Aorta (tissue), 5 donors: ENCODE measurements around the gene HLA-DPB1. TPM values are rescaled to one million over a fixed set of nuclear protein-coding genes. Genes with fewer than 3 reads are reported as not detected.
"Not testable (repeated sequence)": the region's sequence is repeated elsewhere in the genome, so short reads cannot be mapped to it uniquely, and the experiment has no call there.

Experiments
- ATAC-seq: fragments of 200-7000 bp; cut with Tn5 transposase; one replicate; pipeline ENCODE4 v1.9.1; 2022; ENCODE audit warnings: moderate library complexity; ENCODE audit not compliant: low FRiP score
- DNase-seq, 2 donors: peaks; one replicate each; pipeline ENCODE4 v3.0.0-alpha.2; 2020
- H3K27ac ChIP-seq, 2 donors: one replicate each; pipeline ENCODE4 v1.5.1; 2013; ENCODE audit warnings: low read length in 2 of 2, mild to moderate bottlenecking in 2 of 2, moderate library complexity in 2 of 2, control low read depth in 1 of 2, inconsistent platforms in 1 of 2, low read depth in 1 of 2
- H3K27me3 ChIP-seq, 2 donors: one replicate each; pipeline ENCODE4 v1.6.1; 2013; ENCODE audit warnings: control low read depth in 1 of 2, low read length in 1 of 2, mild to moderate bottlenecking in 1 of 2, moderate library complexity in 1 of 2; ENCODE audit not compliant: insufficient read depth in 2 of 2, control insufficient read depth in 1 of 2
- H3K36me3 ChIP-seq, 2 donors: one replicate each; pipeline ENCODE4 v1.6.1; 2013; ENCODE audit warnings: control low read depth in 1 of 2, low read length in 1 of 2, mild to moderate bottlenecking in 1 of 2; ENCODE audit not compliant: insufficient read depth in 2 of 2, control insufficient read depth in 1 of 2
- H3K4me1 ChIP-seq, 2 donors: one replicate each; pipeline ENCODE4 v1.6.1; 2013; ENCODE audit warnings: low read length in 2 of 2, control low read depth in 1 of 2, mild to moderate bottlenecking in 1 of 2, moderate library complexity in 1 of 2; ENCODE audit not compliant: insufficient read depth in 2 of 2, control insufficient read depth in 1 of 2
- H3K4me3 ChIP-seq, 2 donors: one replicate each; pipeline ENCODE4 v1.5.1; 2013; ENCODE audit warnings: low read length in 2 of 2, control low read depth in 1 of 2, mild to moderate bottlenecking in 1 of 2
- H3K9me3 ChIP-seq: one replicate; pipeline ENCODE4 v1.6.1; 2013; ENCODE audit warnings: mild to moderate bottlenecking, low read length; ENCODE audit not compliant: control insufficient read depth
- WGBS, 2 donors: extraction: QIAGEN DNeasy Blood & Tissue Kit; methylation state at CpG; one replicate each; pipeline ENCODE4 v1.1.7; 2013; 5-methylcytosine and 5-hydroxymethylcytosine counted together
- intact Hi-C, 2 donors: fragments of 100-400 bp; cut with DNase I; formaldehyde crosslinking; loops; one replicate each; pipeline versions ENCODE4 v1.14.2 to v1.15.0; 2022
- polyA plus RNA-seq, 2 donors: library from polyadenylated mRNA; stranded (reverse); fragments of 200-250 nt; gene quantifications; one replicate each; pipeline ENCODE4 v1.2.3, GENCODE V29; 2013
- total RNA-seq, 2 donors: library from RNA; stranded (reverse); fragmentation: NEBNext Ultra II Directional; extraction: Animal tissue kit (Norgen Biotek cat#: 25700); gene quantifications; one replicate each; pipeline ENCODE4 v1.2.1, GENCODE V29; 2021
- donor health status: healthy with polysubstance abuse.
- donor health status: Bipolar disorder and iron deficiency.
- donor health status: DM: no; HTN: no; CAD: no.
- donor health status: DM: no; HTN: no; CAD: no.
- donor health status: DM: yes; HTN: yes; CAD: no.

HLA-DPB1 gene
- total and polyA plus RNA-seq, 4 donors: 45.4 to 215 (median 106) TPM

- no peaks in the 10 kb centered on the region for H3K4me1 ChIP-seq
Observed at GRCh38 chr6:33049323-33050013, 26.3 kb upstream of the HLA-DPB1 start.

GRCh38 chr6:33050014-33050810 is 25.6 kb upstream of the HLA-DPB1 start:
- intact Hi-C loops: no loop called here
- Histone ChIP-seq H3K27me3 (no peaks in the 10 kb centered on the region), H3K4me1 (no peaks in the 10 kb centered on the region), H3K36me3 (no peaks in the 10 kb centered on the region), H3K9me3 (no peaks in the 10 kb centered on the region), H3K4me3 (no peak overlapping the region), H3K27ac (no peak overlapping the region)
- 71 to 74% methylated on average over 6 of the region's 6 CpGs for WGBS, 2 donors
- no peak for ATAC-seq
- no peak for DNase-seq

More at GRCh38 chr6:33049323-33050013, 26.3 kb upstream of the HLA-DPB1 start:
- no peak overlapping the region for H3K27ac ChIP-seq
- DNase-seq (no peak), ATAC-seq (no peak)
- no peaks in the 10 kb centered on the region for H3K36me3 ChIP-seq
- no peak overlapping the region for H3K4me3 ChIP-seq
- 63 to 67% methylated on average over 9 of the region's 9 CpGs for WGBS, 2 donors
- H3K27me3 ChIP-seq: no peaks in the 10 kb centered on the region
- H3K9me3 ChIP-seq: no peaks in the 10 kb centered on the region
- intact Hi-C loops: no loop called here

- no peaks in the 10 kb centered on the region for H3K27me3 ChIP-seq
- H3K36me3 ChIP-seq: no peaks in the 10 kb centered on the region
- no peaks in the 10 kb centered on the region for H3K9me3 ChIP-seq
- no peak overlapping the region for H3K4me3 ChIP-seq
- intact Hi-C loops: no loop called here
- no peak for ATAC-seq
- DNase-seq: no peak
- no peaks in the 10 kb centered on the region for H3K4me1 ChIP-seq
- H3K27ac ChIP-seq: no peak overlapping the region
Observed at GRCh38 chr6:33052627-33053026, 23.2 kb upstream of the HLA-DPB1 start.

GRCh38 chr6:33053230-33053629 is 22.6 kb upstream of the HLA-DPB1 start:
- Histone ChIP-seq H3K27ac (no peak overlapping the region), H3K4me1 (no peaks in the 10 kb centered on the region), H3K36me3 (no peaks in the 10 kb centered on the region), H3K27me3 (no peaks in the 10 kb centered on the region), H3K4me3 (no peak overlapping the region), H3K9me3 (no peaks in the 10 kb centered on the region)
- intact Hi-C loops: no loop called here
- WGBS, 2 donors: 42 to 53% methylated on average over 4 of the region's 4 CpGs
- no peak for ATAC-seq
- no peak for DNase-seq

DNA sequence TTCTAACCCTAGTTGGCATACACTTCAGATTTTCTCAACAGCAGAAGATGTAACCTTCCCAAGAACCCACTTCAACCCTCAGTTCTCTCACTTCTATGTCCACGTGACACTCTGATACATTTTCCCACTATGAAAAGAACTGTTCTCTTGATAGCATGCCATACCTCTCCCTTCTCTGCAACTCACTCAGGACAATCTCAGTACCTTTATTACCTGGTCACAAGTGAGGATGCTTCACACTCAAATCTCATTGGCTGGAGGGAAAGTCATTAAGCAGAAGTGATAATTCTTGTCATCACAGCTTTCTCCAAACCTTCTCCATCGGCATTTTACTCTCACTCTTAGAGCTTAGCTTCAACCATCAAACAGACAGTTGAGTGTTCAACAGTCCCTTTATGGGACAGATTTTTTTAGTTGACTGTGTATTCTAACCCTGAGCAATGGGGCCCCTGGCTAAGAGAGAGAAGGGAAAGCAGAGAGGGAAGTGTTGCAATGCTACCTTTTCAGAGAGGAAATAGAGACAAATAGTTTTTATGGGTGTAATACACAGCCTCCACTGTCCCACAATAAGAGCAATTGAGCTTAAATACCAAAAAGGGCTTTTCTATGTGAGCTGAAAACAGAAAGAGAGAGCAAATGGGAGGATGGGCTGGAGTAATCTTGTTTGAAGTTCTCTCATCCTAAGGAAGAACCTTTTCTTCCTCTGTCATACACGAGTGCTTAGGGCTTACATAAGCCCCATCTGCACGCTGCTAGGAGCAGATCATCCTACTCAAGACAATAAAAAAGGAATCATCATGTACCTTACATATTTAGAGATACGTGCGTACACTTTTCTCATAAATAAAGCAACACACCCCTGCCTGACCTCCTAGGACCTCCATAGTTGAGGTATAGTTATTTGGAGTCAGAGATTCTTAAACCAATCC is 18.3 kb upstream of the HLA-DPB1 start:
- no peaks in the 10 kb centered on the region for H3K4me1 ChIP-seq
- no peaks in the 10 kb centered on the region for H3K36me3 ChIP-seq
- intact Hi-C loops: no loop called here
- ATAC-seq: no peak
- H3K27ac ChIP-seq: no peak overlapping the region
- 39 to 62% methylated on average over 6 of the region's 6 CpGs for WGBS, 2 donors
- no peaks in the 10 kb centered on the region for H3K9me3 ChIP-seq
- H3K27me3 ChIP-seq: no peaks in the 10 kb centered on the region
- DNase-seq: no peak
- peak overlapping the region in 1 of 2 donors; percentile 3 for H3K4me3 ChIP-seq

GRCh38 chr6:33061987-33062386 is 13.8 kb upstream of the HLA-DPB1 start:
- H3K4me1 ChIP-seq: no peaks in the 10 kb centered on the region
- peaks cover 2% of the 10 kb centered on the region for H3K9me3 ChIP-seq
- no peak overlapping the region for H3K27ac ChIP-seq
- 84 to 95% methylated on average over 2 of the region's 2 CpGs for WGBS, 2 donors
- H3K36me3 ChIP-seq: no peaks in the 10 kb centered on the region
- H3K27me3 ChIP-seq: no peaks in the 10 kb centered on the region
- ATAC-seq (no peak), DNase-seq (no peak)
- intact Hi-C loops: no loop called here
- H3K4me3 ChIP-seq: no peak overlapping the region

DNA sequence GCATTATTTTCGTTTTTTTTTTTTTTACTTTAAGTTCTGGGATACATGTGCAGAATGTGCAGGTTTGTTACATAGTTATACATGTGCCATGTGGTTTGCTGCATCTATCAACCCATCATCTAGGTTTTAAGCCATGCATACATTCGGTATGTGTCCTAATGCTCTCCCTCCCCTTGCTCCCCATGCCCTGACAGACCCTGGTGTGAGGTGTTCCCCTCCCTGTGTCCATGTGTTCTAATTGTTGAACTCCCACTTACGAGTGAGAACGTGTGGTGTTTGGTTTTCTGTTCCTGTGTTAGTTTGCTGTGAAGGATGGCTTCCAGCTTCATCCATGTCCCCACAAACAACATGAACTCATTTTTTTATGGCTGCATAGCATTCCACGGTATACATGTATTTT is 12.4 kb upstream of the HLA-DPB1 start:
- WGBS, 2 donors: 32 to 60% methylated on average over 2 to 5 of the region's 5 CpGs
- DNase-seq, H3K36me3 ChIP-seq, H3K4me1 ChIP-seq, H3K9me3 ChIP-seq, H3K4me3 ChIP-seq, intact Hi-C loops, H3K27ac ChIP-seq, ATAC-seq, H3K27me3 ChIP-seq: not testable (repeated sequence)

GRCh38 chr6:33064723-33065122 is 11.1 kb upstream of the HLA-DPB1 start:
- DNase-seq: no peak
- no peak for ATAC-seq
- Histone ChIP-seq H3K9me3 (peaks cover 4% of the 10 kb centered on the region), H3K27me3 (no peaks in the 10 kb centered on the region), H3K36me3 (no peaks in the 10 kb centered on the region), H3K27ac (no peak overlapping the region), H3K4me3 (no peak overlapping the region), H3K4me1 (no peaks in the 10 kb centered on the region)
- 0 to 47% methylated on average over 4 of the region's 4 CpGs for WGBS, 2 donors
- intact Hi-C loops: no loop called here
